Vein endothelial cell (primary cell): ENCODE measurements around the gene SANBR. TPM values are rescaled to one million over a fixed set of nuclear protein-coding genes. Genes with fewer than 3 reads are reported as not detected.

ENCODE experiments used
- total RNA-seq: library from RNA; depleted of rRNA; stranded (reverse); fragments of >200 nt; gene quantifications from 2 replicates; pipeline ENCODE4 v1.2.3, GENCODE V29; 2012

Gene SANBR
- 14.0 and 14.9 TPM in 2 replicates for total RNA-seq

DNA sequence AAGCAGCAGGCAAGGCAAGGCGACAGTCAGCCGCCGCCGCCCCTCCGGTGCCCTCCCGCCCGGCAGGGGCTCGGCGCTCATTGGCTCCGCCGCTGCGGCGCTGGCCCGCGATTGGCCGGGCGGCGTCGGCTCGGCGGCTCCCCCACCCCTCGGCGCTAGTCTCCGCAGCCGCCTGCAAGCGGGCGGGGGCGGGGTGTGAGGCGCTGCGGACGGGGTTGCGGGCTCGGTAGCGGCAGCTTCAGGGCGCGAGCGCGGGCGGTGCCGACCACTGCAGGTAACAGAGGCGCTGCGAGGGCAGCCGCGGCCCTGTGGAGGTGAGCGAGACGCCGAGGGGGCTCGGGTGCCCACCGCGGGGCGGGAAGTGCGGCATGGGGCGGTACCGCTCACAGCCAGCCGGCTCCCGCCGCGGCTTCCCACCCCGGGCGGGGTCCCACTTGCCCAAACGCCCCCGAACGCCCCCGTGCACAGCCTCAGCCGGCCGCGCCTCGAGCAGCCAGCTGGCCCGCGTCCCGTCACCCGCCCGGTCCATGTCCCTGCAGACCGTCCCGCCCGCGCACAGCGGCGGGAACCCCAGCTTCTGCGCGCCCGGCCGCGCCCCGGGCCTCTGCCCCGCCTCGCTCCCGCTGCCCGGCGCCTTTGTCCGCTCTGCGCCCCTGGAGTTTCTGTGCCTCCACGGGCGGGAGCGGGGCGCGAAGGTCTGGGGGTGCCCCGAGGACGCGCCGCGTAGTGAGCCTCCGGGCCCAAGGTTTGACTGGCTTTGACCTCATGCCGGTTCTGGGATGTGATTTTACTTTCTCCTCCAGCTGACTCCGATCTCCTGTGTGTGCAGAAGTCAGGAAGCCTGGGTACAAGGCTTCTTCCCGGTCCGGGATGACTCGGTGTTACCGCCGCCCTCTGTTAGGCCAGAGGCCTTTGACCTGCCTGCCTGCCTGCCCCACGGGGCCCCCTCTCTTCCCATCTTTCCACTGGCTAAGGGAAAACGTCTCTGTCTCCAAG lies at the start of gene SANBR:
Gene SANBR (plus strand): TSS at position 158 of the 996 bp plus-strand sequence. CDS start 4,480 bp downstream, outside the sequence.

GRCh38 chr2:61017556-61018317 lies 47.9 kb upstream of the SANBR start, which contains the start of the genes PEX13 and PUS10:
Gene PEX13, plus strand, starts transcription at chr2:61017720. Its CDS starts 40 bp downstream, at chr2:61017760.
Gene PUS10, minus strand, starts transcription at chr2:61018255. Its CDS starts 6,365 bp downstream, at chr2:61011890.

Other genes with a start within 250 kb of the SANBR start
- gene REL, start 184.3 kb upstream of the SANBR start, total RNA-seq = 13.4 and 18.2 TPM in 2 replicates
- 38.2 and 38.7 TPM in 2 replicates for gene PEX13, start 48.2 kb upstream of the SANBR start, total RNA-seq
- 7.8 and 12.5 TPM in 2 replicates for gene PUS10, start 47.6 kb upstream of the SANBR start, total RNA-seq
- 1.3 and 5.9 TPM in 2 replicates for gene C2orf74, start 96.3 kb downstream of the SANBR start, total RNA-seq